Loucy (cell line): ENCODE measurements around the gene CD84.

Experiments
- H2AFZ ChIP-seq: fragments of 200-600 bp; sonication (generic); 2 replicates; pipeline ENCODE4 v1.6.0; 2016; ENCODE audit warnings: antibody characterized with exemption, mild to moderate bottlenecking, low read length, moderate library complexity
- H3F3A ChIP-seq: fragments of 200-600 bp; 2 replicates; pipeline ENCODE4 v1.6.0; 2016; ENCODE audit warnings: antibody characterized with exemption, low read depth, mild to moderate bottlenecking
- H3K27me3 ChIP-seq: fragments of 200-600 bp; sonication (generic); 2 replicates; pipeline ENCODE4 v1.6.1; 2014; ENCODE audit warnings: low read length, mild to moderate bottlenecking; ENCODE audit not compliant: insufficient read depth, poor library complexity, severe bottlenecking
- H3K36me3 ChIP-seq: fragments of 200-600 bp; sonication (generic); 2 replicates; pipeline ENCODE4 v1.6.1; 2016; ENCODE audit warnings: low read length; ENCODE audit not compliant: insufficient read depth
- H3K4me1 ChIP-seq: fragments of 200-600 bp; sonication (generic); 2 replicates; pipeline ENCODE4 v1.5.1; 2014; ENCODE audit warnings: low read length, mild to moderate bottlenecking; ENCODE audit not compliant: insufficient read depth, poor library complexity, severe bottlenecking
- H3K4me2 ChIP-seq: fragments of 200-600 bp; sonication (generic); 2 replicates; pipeline ENCODE4 v1.6.0; 2014; ENCODE audit warnings: antibody characterized with exemption, low read length, low read depth, mild to moderate bottlenecking; ENCODE audit not compliant: poor library complexity, severe bottlenecking
- H3K4me3 ChIP-seq: fragments of 200-600 bp; sonication (generic); 2 replicates; pipeline ENCODE4 v1.5.1; 2014; ENCODE audit warnings: low read length, mild to moderate bottlenecking, mixed read lengths; ENCODE audit not compliant: poor library complexity, severe bottlenecking
- H3K79me2 ChIP-seq: fragments of 200-600 bp; sonication (generic); 2 replicates; pipeline ENCODE4 v1.6.1; 2014; ENCODE audit warnings: low read length; ENCODE audit not compliant: insufficient read depth
- H3K9ac ChIP-seq: fragments of 200-600 bp; sonication (generic); 2 replicates; pipeline ENCODE4 v1.6.0; 2014; ENCODE audit warnings: mild to moderate bottlenecking, low read depth, low read length, moderate library complexity; ENCODE audit not compliant: poor library complexity, severe bottlenecking
- H3K9me2 ChIP-seq: fragments of 200-600 bp; sonication (generic); replicated peaks from 2 replicates; pipeline ENCODE4 v1.6.1; 2016; ENCODE audit warnings: low read depth, low read length, mixed read lengths
- H3K9me3 ChIP-seq: fragments of 200-600 bp; sonication (generic); 2 replicates; pipeline ENCODE4 v1.6.1; 2014; ENCODE audit warnings: mild to moderate bottlenecking, antibody characterized with exemption, low read length, low read depth; ENCODE audit not compliant: insufficient read depth
- H4K20me1 ChIP-seq: fragments of 200-600 bp; sonication (generic); 2 replicates; pipeline ENCODE4 v1.6.0; 2014; ENCODE audit warnings: antibody characterized with exemption, low read length, mild to moderate bottlenecking; ENCODE audit not compliant: insufficient read depth, poor library complexity, severe bottlenecking
- CTCF ChIP-seq: fragments of 200-600 bp; sonication (generic); conservative IDR thresholded peaks from 2 replicates; pipeline ENCODE4 v1.5.1; 2014; ENCODE audit warnings: mild to moderate bottlenecking, antibody characterized with exemption, low read length
- EZH2phosphoT487 ChIP-seq: fragments of 200-600 bp; IDR thresholded peaks from 2 replicates; pipeline ENCODE4 v1.6.1; 2018; ENCODE audit warnings: antibody characterized with exemption, mild to moderate bottlenecking, moderate library complexity, borderline replicate concordance

Gene CD84

GRCh38 chr1:160606611-160607010 is 27.3 kb upstream of the CD84 start:
- H4K20me1 ChIP-seq = no peaks in the 10 kb centered on the region
- peaks cover 8% of the 10 kb centered on the region; the same call in 1 of the 2 replicates for H3K9me3 ChIP-seq
- no peaks in the 10 kb centered on the region for H3K9me2 ChIP-seq
- no peak overlapping the region for H3K4me2 ChIP-seq
- TF ChIP-seq CTCF (no peak), EZH2phosphoT487 (no peak)
- H3K9ac ChIP-seq = peak overlapping the region; percentile 5
- H3K4me3 ChIP-seq = no peak overlapping the region
- H3K27me3 ChIP-seq = no peaks in the 10 kb centered on the region
- H3F3A ChIP-seq = no peaks in the 10 kb centered on the region
- H2AFZ ChIP-seq = 0 out of 2 replicates have a peak overlapping the region, but pooled peaks have one; percentile 37
- H3K4me1 ChIP-seq = no peaks in the 10 kb centered on the region
- no peaks in the 10 kb centered on the region for H3K36me3 ChIP-seq
- no peaks in the 10 kb centered on the region for H3K79me2 ChIP-seq

GRCh38 chr1:160605792-160606479 is 26.6 kb upstream of the CD84 start:
- Histone ChIP-seq H3K36me3 (no peaks in the 10 kb centered on the region), H2AFZ (no peak overlapping the region), H3K9me2 (no peaks in the 10 kb centered on the region), H3K27me3 (no peaks in the 10 kb centered on the region), H3K4me2 (no peak overlapping the region), H3K79me2 (no peaks in the 10 kb centered on the region), H3K4me3 (no peak overlapping the region), H3K4me1 (no peaks in the 10 kb centered on the region), H4K20me1 (no peaks in the 10 kb centered on the region), H3F3A (no peaks in the 10 kb centered on the region), H3K9ac (peak overlapping the region; percentile 5), H3K9me3 (peaks cover 14% of the 10 kb centered on the region; the same call in 1 of the 2 replicates)
- TF ChIP-seq EZH2phosphoT487 (no peak), CTCF (peak; percentile 20; the same call in 1 of the 2 replicates)

- TF ChIP-seq CTCF = no peak
- no peak for TF ChIP-seq EZH2phosphoT487
- no peaks in the 10 kb centered on the region for H3K36me3 ChIP-seq
- no peaks in the 10 kb centered on the region for H3K79me2 ChIP-seq
- H4K20me1 ChIP-seq = no peaks in the 10 kb centered on the region
- H3K4me2 ChIP-seq = no peak overlapping the region
- no peak overlapping the region for H2AFZ ChIP-seq
- H3K9me2 ChIP-seq = no peaks in the 10 kb centered on the region
- H3K9me3 ChIP-seq = peaks cover 16% of the 10 kb centered on the region; the same call in 1 of the 2 replicates
- no peaks in the 10 kb centered on the region for H3F3A ChIP-seq
- H3K4me1 ChIP-seq = no peaks in the 10 kb centered on the region
- no peak overlapping the region for H3K4me3 ChIP-seq
- H3K9ac ChIP-seq = no peak overlapping the region
- H3K27me3 ChIP-seq = no peaks in the 10 kb centered on the region
These were observed 25.9 kb upstream of the CD84 start for GRCh38 chr1:160605205-160605604.
